K562 (cell line): Measurements from ENCODE around the gene UGP2. TPM values are rescaled to one million over a fixed set of nuclear protein-coding genes. Genes with fewer than 3 reads are reported as not detected.

Experiments used
- BRD4 ChIP-seq: fragments of 200-600 bp; sonication (generic); IDR thresholded peaks from 2 replicates; pipeline ENCODE4 v1.6.1; 2017; ENCODE audit warnings: inconsistent platforms
- CBX3 ChIP-seq, 2 experiments: IDR thresholded peaks; 1 replicate in 1 of 2; 2 replicates in 1 of 2; pipeline ENCODE4 v1.6.1; 2012; ENCODE audit warnings: inconsistent platforms in 2 of 2, low read length in 2 of 2, borderline replicate concordance in 1 of 2, control low read depth in 1 of 2
- ELF4 ChIP-seq: fragments of 450-650 bp; formaldehyde crosslinking; IDR thresholded peaks from 2 replicates; pipeline ENCODE4 v1.4.0; 2022; ENCODE audit warnings: missing genetic modification characterization
- HMG20B ChIP-seq: fragments of 250-450 bp; sonication (Bioruptor Pico); IDR thresholded peaks from 2 replicates; pipeline ENCODE4 v1.5.0; 2021; ENCODE audit warnings: mild to moderate bottlenecking
- KLF13 ChIP-seq: fragments of 450-650 bp; IDR thresholded peaks from 2 replicates; pipeline ENCODE4 v1.6.1; 2016; ENCODE audit warnings: missing genetic modification characterization, low read depth, mild to moderate bottlenecking, missing compliant biosample characterization, moderate library complexity, borderline replicate concordance
- MECOM ChIP-seq: fragments of 250-450 bp; sonication (Bioruptor Pico); IDR thresholded peaks from 2 replicates; pipeline ENCODE4 v1.8.0; 2022; ENCODE audit warnings: inconsistent platforms
- NCOA4 ChIP-seq: fragments of 450-650 bp; IDR thresholded peaks from 2 replicates; pipeline ENCODE4 v1.6.1; 2018; ENCODE audit warnings: mild to moderate bottlenecking; ENCODE audit not compliant: partially characterized antibody
- NCOA6 ChIP-seq: fragments of 450-650 bp; IDR thresholded peaks from 2 replicates; pipeline ENCODE4 v1.6.1; 2017; ENCODE audit warnings: mild to moderate bottlenecking
- NFIX ChIP-seq: fragments of 250-450 bp; sonication (Bioruptor Pico); IDR thresholded peaks from 2 replicates; pipeline ENCODE4 v1.4.0; 2020; ENCODE audit warnings: low read depth, mild to moderate bottlenecking, moderate library complexity
- RAD51 ChIP-seq: fragments of 450-650 bp; IDR thresholded peaks from 2 replicates; pipeline ENCODE4 v1.7.1; 2016; ENCODE audit warnings: low read depth, mild to moderate bottlenecking, borderline replicate concordance
- SMARCA4 ChIP-seq: fragments of 450-650 bp; IDR thresholded peaks from 2 replicates; pipeline ENCODE4 v1.6.1; 2016
- SNRNP70 ChIP-seq: fragments of 200-400 bp; formaldehyde crosslinking; optimal IDR thresholded peaks from 2 replicates; pipeline ENCODE3; 2017; ENCODE audit warnings: low read depth, low read length
- TBP ChIP-seq: optimal IDR thresholded peaks from 2 replicates; pipeline ENCODE3; 2011; ENCODE audit warnings: low read depth, low read length, improper control_type of control experiment
- TCF7 ChIP-seq: sonication (generic); IDR thresholded peaks from 2 replicates; pipeline ENCODE4 v1.6.1; 2016; ENCODE audit warnings: antibody characterized with exemption, borderline replicate concordance
- ZFX ChIP-seq: sonication (generic); formaldehyde crosslinking; IDR thresholded peaks from 2 replicates; pipeline ENCODE4 v1.8.0; 2022; ENCODE audit warnings: mild to moderate bottlenecking, missing genetic modification reagents, moderate library complexity
- ZNF124 ChIP-seq: sonication (generic); formaldehyde crosslinking; IDR thresholded peaks from 2 replicates; pipeline ENCODE4 v1.8.1; 2022; ENCODE audit warnings: missing genetic modification reagents
- ZNF143 ChIP-seq: sonication (generic); formaldehyde crosslinking; IDR thresholded peaks from 2 replicates; pipeline ENCODE4 v1.9.0; 2022; ENCODE audit warnings: mild to moderate bottlenecking, missing genetic modification reagents
- ZNF165 ChIP-seq: fragments of 250-450 bp; sonication (Bioruptor Pico); IDR thresholded peaks from 2 replicates; pipeline ENCODE4 v1.4.0; 2020; ENCODE audit warnings: borderline replicate concordance
- ZNF311 ChIP-seq: fragments of 250-450 bp; sonication (Bioruptor Pico); IDR thresholded peaks from 2 replicates; pipeline ENCODE4 v1.4.0; 2020; ENCODE audit warnings: mild to moderate bottlenecking, moderate library complexity
- ZNF384 ChIP-seq: IDR thresholded peaks from 2 replicates; pipeline ENCODE4 v1.6.1; 2012; ENCODE audit warnings: low read depth, low read length, improper control_type of control experiment
- polyA plus RNA-seq, 8 experiments: library from polyadenylated mRNA; depleted of rRNA in 4 of 8; stranded (reverse) in 5 of 8; unstranded in 3 of 8; fragments of >200 nt; fragmentation: Nextera tagmentation in 2 of 8; fragmentation: Illumina TruSeq in 1 of 8; extraction: Ambion mirVana in 2 of 8; extraction: Trizol in 1 of 8; gene quantifications; 2 replicates each; pipeline versions ENCODE4 v1.2.1 to v1.2.3, GENCODE V29; 2011 to 2014; ENCODE audit warnings: inconsistent platforms in 1 of 8, missing spikeins in 1 of 8
- total RNA-seq, 7 experiments: library from RNA; depleted of rRNA in 6 of 7; stranded (reverse); fragments of >200 nt in 6 of 7; fragmentation: Illumina TruSeq in 2 of 7; extraction: Trizol in 2 of 7; gene quantifications; 2 replicates each; pipeline versions ENCODE4 v1.2.1 to v1.2.3, GENCODE V29; 2011 to 2021; ENCODE audit warnings: low replicate concordance in 1 of 7
- TF ChIP-seq, protein P1 (sequence below): sonication (generic); formaldehyde crosslinking; IDR thresholded peaks from 2 replicates; pipeline ENCODE4 v1.8.0; 2022; ENCODE audit warnings: mild to moderate bottlenecking, missing genetic modification reagents
- TF ChIP-seq, protein P2 (sequence below): sonication (generic); formaldehyde crosslinking; IDR thresholded peaks from 2 replicates; pipeline ENCODE4 v1.8.1; 2022; ENCODE audit warnings: missing genetic modification reagents
- TF ChIP-seq, protein P3 (sequence below), 2 experiments: fragments of 450-650 bp; IDR thresholded peaks; 2 replicates each; pipeline ENCODE4 v1.6.1; 2016
- TF ChIP-seq, protein P4 (sequence below): sonication (generic); formaldehyde crosslinking; IDR thresholded peaks from 2 replicates; pipeline ENCODE4 v1.9.0; 2022; ENCODE audit warnings: mild to moderate bottlenecking, missing genetic modification reagents

The UGP2 gene
- total and polyA plus RNA-seq, 9 of the 15 experiments (the other 6 are each of a cell fraction or from before 2014, with no cell fraction given), result 25.2 to 69.3 (median 58.9) TPM

DNA sequence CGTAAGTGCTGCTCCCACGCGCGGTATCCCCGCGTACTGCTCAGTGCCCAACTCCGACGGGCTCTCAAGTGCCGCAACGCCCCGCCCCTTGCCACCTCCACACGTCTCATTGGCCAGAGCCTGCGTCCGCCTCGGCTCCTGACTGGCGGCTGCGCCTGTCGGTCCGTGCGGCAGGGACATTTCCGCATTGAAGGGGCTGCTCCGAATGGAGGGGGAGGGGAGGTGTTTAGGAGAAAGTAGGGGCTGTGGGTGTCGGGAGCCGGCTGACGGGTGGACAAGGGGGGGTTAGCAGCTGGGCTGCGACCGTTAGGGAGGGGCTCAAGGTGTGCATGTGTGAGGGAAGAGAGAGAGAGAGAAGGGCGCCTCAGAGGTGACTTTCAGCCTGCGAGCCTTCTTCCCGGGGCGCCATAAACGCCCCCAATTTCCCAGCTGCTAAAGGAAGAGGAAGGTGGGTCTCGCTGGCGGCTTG, 877 bp upstream of the UGP2 start (continued):
- TF ChIP-seq, protein P1, sequence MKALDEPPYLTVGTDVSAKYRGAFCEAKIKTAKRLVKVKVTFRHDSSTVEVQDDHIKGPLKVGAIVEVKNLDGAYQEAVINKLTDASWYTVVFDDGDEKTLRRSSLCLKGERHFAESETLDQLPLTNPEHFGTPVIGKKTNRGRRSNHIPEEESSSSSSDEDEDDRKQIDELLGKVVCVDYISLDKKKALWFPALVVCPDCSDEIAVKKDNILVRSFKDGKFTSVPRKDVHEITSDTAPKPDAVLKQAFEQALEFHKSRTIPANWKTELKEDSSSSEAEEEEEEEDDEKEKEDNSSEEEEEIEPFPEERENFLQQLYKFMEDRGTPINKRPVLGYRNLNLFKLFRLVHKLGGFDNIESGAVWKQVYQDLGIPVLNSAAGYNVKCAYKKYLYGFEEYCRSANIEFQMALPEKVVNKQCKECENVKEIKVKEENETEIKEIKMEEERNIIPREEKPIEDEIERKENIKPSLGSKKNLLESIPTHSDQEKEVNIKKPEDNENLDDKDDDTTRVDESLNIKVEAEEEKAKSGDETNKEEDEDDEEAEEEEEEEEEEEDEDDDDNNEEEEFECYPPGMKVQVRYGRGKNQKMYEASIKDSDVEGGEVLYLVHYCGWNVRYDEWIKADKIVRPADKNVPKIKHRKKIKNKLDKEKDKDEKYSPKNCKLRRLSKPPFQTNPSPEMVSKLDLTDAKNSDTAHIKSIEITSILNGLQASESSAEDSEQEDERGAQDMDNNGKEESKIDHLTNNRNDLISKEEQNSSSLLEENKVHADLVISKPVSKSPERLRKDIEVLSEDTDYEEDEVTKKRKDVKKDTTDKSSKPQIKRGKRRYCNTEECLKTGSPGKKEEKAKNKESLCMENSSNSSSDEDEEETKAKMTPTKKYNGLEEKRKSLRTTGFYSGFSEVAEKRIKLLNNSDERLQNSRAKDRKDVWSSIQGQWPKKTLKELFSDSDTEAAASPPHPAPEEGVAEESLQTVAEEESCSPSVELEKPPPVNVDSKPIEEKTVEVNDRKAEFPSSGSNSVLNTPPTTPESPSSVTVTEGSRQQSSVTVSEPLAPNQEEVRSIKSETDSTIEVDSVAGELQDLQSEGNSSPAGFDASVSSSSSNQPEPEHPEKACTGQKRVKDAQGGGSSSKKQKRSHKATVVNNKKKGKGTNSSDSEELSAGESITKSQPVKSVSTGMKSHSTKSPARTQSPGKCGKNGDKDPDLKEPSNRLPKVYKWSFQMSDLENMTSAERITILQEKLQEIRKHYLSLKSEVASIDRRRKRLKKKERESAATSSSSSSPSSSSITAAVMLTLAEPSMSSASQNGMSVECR, result no peak; the same call in 1 of the 2 replicates
- no peak for TF ChIP-seq ZNF143
- TF ChIP-seq BRD4, result peak; percentile 91; the same call in 1 of the 2 replicates
- peak in 1 of 2 experiments; percentile 49; a peak in 1 of 3 replicates for TF ChIP-seq CBX3 (IDR thresholded peaks at IDR 0.05; ENCODE audit: borderline replicate concordance in 1 of 2, low read length in 2 of 2)
- no peak for TF ChIP-seq NCOA4
- TF ChIP-seq ZNF165 (CRISPR knock-in tag), result no peak
- TF ChIP-seq TBP, result peak; percentile 97
- TF ChIP-seq, protein P2, sequence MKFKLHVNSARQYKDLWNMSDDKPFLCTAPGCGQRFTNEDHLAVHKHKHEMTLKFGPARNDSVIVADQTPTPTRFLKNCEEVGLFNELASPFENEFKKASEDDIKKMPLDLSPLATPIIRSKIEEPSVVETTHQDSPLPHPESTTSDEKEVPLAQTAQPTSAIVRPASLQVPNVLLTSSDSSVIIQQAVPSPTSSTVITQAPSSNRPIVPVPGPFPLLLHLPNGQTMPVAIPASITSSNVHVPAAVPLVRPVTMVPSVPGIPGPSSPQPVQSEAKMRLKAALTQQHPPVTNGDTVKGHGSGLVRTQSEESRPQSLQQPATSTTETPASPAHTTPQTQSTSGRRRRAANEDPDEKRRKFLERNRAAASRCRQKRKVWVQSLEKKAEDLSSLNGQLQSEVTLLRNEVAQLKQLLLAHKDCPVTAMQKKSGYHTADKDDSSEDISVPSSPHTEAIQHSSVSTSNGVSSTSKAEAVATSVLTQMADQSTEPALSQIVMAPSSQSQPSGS (CRISPR knock-in tag), result no peak
- TF ChIP-seq, protein P3, sequence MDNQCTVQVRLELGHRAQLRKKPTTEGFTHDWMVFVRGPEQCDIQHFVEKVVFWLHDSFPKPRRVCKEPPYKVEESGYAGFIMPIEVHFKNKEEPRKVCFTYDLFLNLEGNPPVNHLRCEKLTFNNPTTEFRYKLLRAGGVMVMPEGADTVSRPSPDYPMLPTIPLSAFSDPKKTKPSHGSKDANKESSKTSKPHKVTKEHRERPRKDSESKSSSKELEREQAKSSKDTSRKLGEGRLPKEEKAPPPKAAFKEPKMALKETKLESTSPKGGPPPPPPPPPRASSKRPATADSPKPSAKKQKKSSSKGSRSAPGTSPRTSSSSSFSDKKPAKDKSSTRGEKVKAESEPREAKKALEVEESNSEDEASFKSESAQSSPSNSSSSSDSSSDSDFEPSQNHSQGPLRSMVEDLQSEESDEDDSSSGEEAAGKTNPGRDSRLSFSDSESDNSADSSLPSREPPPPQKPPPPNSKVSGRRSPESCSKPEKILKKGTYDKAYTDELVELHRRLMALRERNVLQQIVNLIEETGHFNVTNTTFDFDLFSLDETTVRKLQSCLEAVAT (IDR thresholded peaks at IDR 0.05), result peak in 1 of 2 experiments; percentile 74; a peak in 2 of 4 replicates
- no peak for TF ChIP-seq MECOM
- TF ChIP-seq ZNF311, result no peak
- TF ChIP-seq RAD51, result no peak
- no peak for TF ChIP-seq ZNF384
- TF ChIP-seq, protein P4, sequence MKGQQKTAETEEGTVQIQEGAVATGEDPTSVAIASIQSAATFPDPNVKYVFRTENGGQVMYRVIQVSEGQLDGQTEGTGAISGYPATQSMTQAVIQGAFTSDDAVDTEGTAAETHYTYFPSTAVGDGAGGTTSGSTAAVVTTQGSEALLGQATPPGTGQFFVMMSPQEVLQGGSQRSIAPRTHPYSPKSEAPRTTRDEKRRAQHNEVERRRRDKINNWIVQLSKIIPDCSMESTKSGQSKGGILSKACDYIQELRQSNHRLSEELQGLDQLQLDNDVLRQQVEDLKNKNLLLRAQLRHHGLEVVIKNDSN (CRISPR knock-in tag), result no peak
- no peak for TF ChIP-seq ZNF124 (CRISPR knock-in tag)
- no peak for TF ChIP-seq TCF7
- no peak for TF ChIP-seq NFIX
- TF ChIP-seq ELF4 (CRISPR knock-in tag), result peak; percentile 99
- no peak for TF ChIP-seq HMG20B (CRISPR knock-in tag)
- no peak for TF ChIP-seq SNRNP70
- no peak for TF ChIP-seq NCOA6
- no peak for TF ChIP-seq SMARCA4
- TF ChIP-seq KLF13 (tag), result no peak
- TF ChIP-seq ZFX (CRISPR knock-in tag), result no peak
